ENCODE results near the gene RALGAPA2.

GRCh38 chr20:20417876-20418676, 294.4 kb downstream of the RALGAPA2 start:
- no peak for TF ChIP-seq CTCF (IDR thresholded peaks at IDR 0.05; ENCODE audit: insufficient read depth, low read length)
- TF ChIP-seq POLR2AphosphoS5 (IDR thresholded peaks at IDR 0.05; ENCODE audit: low read depth): no peak
- no peak for TF ChIP-seq GABPA (IDR thresholded peaks at IDR 0.05; ENCODE audit: low read depth)
- no peak for TF ChIP-seq REST (IDR thresholded peaks at IDR 0.05; ENCODE audit: insufficient replicate concordance, low read depth)

All from HL-60 (cell line).